ENCODE measurements around the gene CHST15. TPM values are rescaled to one million over a fixed set of nuclear protein-coding genes. Genes with fewer than 3 reads are reported as not detected.

Gene CHST15
- total and polyA plus RNA-seq, 2 of the 8 experiments (the other 6 are each of a cell fraction or from before 2014, with no cell fraction given): 8.8 to 9.1 TPM

- TF ChIP-seq CHD7 (IDR thresholded peaks at IDR 0.05; ENCODE audit: insufficient replicate concordance, low read length): no peak
- no peak for TF ChIP-seq RBBP5 (IDR thresholded peaks at IDR 0.05; ENCODE audit: borderline replicate concordance, low read depth, low read length)
- no peak for TF ChIP-seq SIX5 (IDR thresholded peaks at IDR 0.05; ENCODE audit: low read depth, low read length)
These were observed 44.8 kb downstream of the CHST15 start (continued) for GRCh38 chr10:124048371-124049290.
